HL-60/S4 (cell line): ENCODE data around the gene RFC1.
"Not testable (repeated sequence)": the region's sequence is repeated elsewhere in the genome, so short reads cannot be mapped to it uniquely, and the experiment has no call there.

Experiments
- in situ Hi-C: fragments of 300-500 bp; cut with MboI; formaldehyde crosslinking; loops from 2 replicates; pipeline ENCODE4 v1.14.3; 2022; ENCODE audit warnings: low sequenced_read_pairs

The RFC1 gene

GRCh38 chr4:39312816-39313215 is 53.3 kb downstream of the RFC1 start:
- in situ Hi-C loops: no loop called here

DNA sequence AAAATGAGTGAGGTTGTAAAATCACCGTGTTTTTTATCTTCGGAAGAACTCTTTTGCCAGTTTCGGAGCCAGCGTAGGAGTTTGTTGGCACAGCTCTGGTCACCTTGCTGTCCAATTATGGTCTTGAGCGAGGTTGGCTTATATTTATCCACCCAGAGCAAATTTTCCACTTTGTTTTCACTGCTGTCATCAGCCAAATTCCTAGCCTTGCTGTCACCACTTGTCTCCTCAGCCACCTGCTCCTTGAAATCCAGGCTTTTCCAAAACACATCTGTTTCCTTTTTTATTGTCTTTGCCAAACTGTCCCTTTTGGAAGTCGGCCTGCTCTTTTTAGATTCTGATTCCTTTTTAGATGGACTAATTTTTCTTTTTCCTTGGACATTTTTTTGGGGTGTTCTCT is 57.6 kb downstream of the RFC1 start:
- in situ Hi-C loops: no loop called here

GRCh38 chr4:39305912-39306677 is 60.1 kb downstream of the RFC1 start:
- in situ Hi-C loops: no loop called here

GRCh38 chr4:39304651-39305050 is 61.5 kb downstream of the RFC1 start:
- in situ Hi-C loops: no loop called here

- in situ Hi-C loops: no loop called here
These were observed 62.3 kb downstream of the RFC1 start for GRCh38 chr4:39303871-39304270.

DNA sequence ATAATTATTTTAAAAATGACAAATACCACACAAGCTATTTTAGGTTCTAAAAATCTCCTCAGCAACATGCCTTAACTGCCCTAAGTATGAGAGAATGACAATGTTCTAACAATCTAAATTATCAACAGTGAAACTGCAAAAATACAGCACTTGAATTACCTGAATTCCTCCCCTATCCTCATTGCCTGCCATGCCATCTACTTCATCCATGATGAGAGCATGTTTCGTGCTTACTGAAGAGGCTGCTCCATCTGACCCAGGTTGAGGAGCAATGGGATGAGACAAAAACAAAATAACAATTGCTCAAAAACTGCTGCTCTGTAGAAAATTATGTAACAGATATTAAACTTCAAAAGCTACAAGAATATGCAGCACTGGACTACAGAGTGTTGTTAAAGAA is 63.3 kb downstream of the RFC1 start:
- in situ Hi-C loops: no loop called here

- in situ Hi-C loops: no loop called here
These were observed 70.4 kb downstream of the RFC1 start for GRCh38 chr4:39295784-39296183.

GRCh38 chr4:39292433-39292832 is 73.7 kb downstream of the RFC1 start:
- in situ Hi-C loops: not testable (repeated sequence)

DNA sequence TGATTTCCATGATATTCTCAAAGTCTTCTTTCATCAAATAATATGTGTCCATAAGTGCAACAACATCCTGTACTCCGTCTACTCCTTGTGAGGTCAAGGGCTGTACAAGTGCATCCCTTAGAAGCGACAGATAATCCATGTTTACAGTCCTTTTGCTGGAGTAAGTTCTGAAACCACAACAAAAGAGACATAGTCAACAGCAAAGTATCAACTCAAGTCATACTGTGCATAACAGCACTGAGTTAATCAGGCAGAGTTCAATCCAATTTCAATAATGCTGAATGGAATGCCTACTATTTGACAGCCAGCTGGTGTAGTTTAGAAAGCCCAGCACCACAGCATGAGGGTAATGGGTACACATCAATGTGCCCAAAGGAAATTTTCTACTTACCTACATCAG is 74.5 kb downstream of the RFC1 start:
- in situ Hi-C loops: no loop called here

DNA sequence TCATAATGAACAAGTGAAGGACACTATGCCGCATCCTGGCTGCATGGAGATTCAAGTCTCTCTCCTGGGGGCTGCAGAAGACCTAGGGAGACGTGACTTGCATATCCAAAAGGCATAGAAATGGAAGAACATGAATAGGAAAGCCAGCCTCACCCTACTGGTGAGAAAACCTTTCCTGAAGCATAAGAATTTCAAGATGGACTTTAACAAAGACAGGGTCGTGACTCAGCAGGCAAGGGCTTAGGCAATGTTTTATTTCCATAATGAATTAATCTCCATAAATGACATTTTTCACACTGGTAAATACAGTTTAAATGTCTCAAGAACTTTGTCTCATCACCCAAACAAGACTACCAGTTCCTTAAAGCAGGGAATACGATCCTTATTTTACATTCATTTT is 78.9 kb downstream of the RFC1 start:
- in situ Hi-C loops: no loop called here

GRCh38 chr4:39286263-39286662 is 79.9 kb downstream of the RFC1 start:
- in situ Hi-C loops: no loop called here

GRCh38 chr4:39285853-39286252 is 80.3 kb downstream of the RFC1 start:
- in situ Hi-C loops: no loop called here

GRCh38 chr4:39285111-39285795 is 80.9 kb downstream of the RFC1 start:
- in situ Hi-C loops: no loop called here

DNA sequence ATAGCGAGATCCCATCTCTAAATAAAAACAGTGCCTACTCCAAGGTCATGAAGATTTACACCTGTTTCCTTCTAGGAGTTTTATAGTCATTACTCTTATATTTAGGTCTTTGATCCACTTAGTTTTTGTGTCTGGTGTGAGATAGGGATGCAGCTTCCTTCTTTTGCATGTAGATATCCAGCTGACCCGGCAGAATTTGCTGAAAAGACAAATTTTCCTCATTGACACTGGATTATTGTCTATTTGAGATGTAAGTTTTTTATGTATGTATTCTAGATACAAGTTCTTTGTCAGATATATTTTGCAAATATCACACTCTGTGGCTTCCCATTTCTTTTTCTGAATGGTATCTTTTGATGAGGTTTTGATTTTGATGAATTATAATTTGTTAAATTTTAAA is 85.4 kb downstream of the RFC1 start:
- in situ Hi-C loops: no loop called here

GRCh38 chr4:39279416-39279815 is 86.7 kb downstream of the RFC1 start:
- in situ Hi-C loops: no loop called here

DNA sequence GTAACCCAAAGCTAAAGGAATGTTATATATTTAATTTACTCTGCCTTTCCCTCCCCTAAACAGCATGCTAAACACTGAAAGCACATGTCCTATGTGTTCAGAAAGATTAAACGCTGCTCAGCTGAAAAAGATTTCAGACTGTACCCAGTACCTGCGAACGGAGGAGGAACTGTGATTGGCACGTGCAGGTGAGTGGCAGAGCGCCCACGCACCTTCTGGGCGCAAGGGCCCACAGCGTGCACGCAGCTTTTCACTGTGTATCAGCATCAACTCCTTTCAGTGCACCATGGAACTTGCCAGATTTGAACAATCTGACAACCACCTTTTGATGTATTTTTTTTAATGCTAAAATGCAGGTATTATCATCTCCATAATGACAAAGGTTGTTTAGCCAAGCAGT is 87.7 kb downstream of the RFC1 start:
- in situ Hi-C loops: no loop called here

DNA sequence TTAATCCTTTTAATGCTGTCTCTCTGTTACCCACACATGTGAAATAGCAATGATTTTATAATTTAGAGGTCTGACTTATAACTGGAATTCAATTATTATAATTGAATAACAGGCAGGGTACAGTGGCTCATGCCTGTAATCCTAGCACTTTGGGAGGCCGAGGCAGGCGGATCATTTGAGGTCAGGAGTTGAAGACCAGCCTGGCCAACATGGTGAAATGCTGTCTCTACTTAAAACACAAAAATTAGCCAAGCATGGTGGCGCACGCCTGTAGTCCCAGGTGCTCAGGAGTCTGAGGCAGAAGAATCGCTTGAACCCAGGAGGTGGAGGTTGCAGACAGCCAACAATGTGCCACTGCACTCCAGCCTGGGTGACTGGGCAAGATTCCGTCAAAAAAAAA is 88.5 kb downstream of the RFC1 start:
- in situ Hi-C loops: not testable (repeated sequence)

DNA sequence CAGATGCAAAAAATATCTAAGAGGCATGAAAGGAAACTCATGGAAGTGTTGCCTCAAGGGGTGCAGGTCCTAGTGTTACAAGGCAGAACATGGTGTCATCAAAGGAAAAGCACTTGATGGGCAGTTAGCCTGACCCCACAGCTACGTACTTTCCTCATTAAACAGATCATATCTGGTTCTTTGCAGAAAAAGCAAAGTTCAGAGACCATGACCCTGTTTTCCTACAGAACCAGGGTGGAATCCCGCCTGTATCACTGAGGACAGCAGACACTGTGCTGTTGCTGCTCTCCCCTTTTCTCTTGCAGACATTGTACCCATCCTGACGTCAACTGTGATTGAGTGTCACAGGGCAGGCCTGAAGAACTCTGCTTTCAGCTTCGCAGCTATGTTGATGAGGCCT is 91.7 kb downstream of the RFC1 start:
- in situ Hi-C loops: no loop called here

GRCh38 chr4:39263895-39264294 is 102.3 kb downstream of the RFC1 start:
- in situ Hi-C loops: no loop called here

DNA sequence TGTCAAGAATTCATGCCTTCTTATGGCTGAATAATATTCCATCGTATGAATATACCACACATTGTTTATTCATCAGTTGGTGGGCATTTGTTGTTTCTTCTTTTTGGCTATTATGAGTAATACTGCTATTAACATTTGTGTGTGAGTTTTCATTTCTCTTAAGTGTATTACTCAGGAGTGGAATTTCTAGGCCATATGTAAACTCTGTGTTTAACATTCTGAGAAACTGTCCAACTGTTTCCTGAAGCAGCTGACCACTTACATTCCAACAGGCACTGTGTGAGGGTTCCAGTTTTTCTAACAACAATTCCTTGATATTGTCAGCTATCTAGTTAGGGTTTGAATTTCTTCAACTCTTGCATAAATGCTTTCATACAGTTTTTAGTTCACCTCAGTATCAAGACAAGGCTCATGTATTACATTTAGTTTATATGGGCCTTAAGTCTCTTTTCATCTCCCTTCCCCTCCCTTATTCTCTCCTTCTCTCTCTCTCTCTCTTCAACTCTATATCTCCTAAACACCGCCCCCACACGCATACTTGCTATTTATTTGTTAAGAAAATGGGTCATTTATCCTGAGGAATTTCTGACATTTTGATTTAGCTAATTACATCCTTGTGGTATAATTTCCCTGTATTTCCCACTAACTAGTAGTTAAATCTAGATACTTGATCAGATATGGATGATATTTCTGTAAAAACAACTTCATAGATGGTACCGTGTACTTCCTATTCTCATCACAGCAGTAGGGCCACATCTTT is 106.4 kb downstream of the RFC1 start:
- in situ Hi-C loops: no loop called here

- in situ Hi-C loops: no loop called here
These were observed 109.7 kb downstream of the RFC1 start for GRCh38 chr4:39256436-39256835.

GRCh38 chr4:39255871-39256270 is 110.3 kb downstream of the RFC1 start:
- in situ Hi-C loops: no loop called here
